CD8-positive, alpha-beta memory T cell (primary cell): ENCODE measurements around the gene FNDC3B. TPM values are rescaled to one million over a fixed set of nuclear protein-coding genes. Genes with fewer than 3 reads are reported as not detected.
A peak's percentile ranks its signal among the peaks of the same experiment; 100 is the strongest.
"Not testable (repeated sequence)": the region's sequence is repeated elsewhere in the genome, so short reads cannot be mapped to it uniquely, and the experiment has no call there.

Experiments
- CTCF ChIA-PET: fragments of 350-600 bp; sonication (Branson Sonifier 250); formaldehyde crosslinking; loops from one replicate; lab custom pipeline; 2021; ENCODE audit warnings: antibody characterized with exemption; lab: Charles Lee
- POLR2A ChIA-PET: fragments of 350-600 bp; sonication (Branson Sonifier 250); formaldehyde crosslinking; loops from one replicate; lab custom pipeline; 2021; ENCODE audit warnings: antibody characterized with exemption; lab: Charles Lee
- DNase-seq, 5 donors: peaks; one replicate each; pipeline versions ENCODE4 v3.0.0 to v3.0.0-alpha.2; 2020 to 2022; ENCODE audit warnings: mixed read lengths in 1 of 5
- H3K27ac ChIP-seq: one replicate; pipeline ENCODE4 v1.7.0; 2013; ENCODE audit warnings: low read depth, mild to moderate bottlenecking, low read length, moderate library complexity
- H3K27me3 ChIP-seq: 2 replicates; pipeline ENCODE4 v1.7.0; 2013; ENCODE audit warnings: low read length, mild to moderate bottlenecking; ENCODE audit not compliant: insufficient read depth, poor library complexity, severe bottlenecking
- H3K36me3 ChIP-seq: 2 replicates; pipeline ENCODE4 v1.7.0; 2013; ENCODE audit warnings: mild to moderate bottlenecking, low read length, moderate library complexity; ENCODE audit not compliant: insufficient read depth
- H3K4me1 ChIP-seq: 2 replicates; pipeline ENCODE4 v1.7.0; 2013; ENCODE audit warnings: mild to moderate bottlenecking, low read length, moderate library complexity; ENCODE audit not compliant: insufficient read depth
- H3K4me3 ChIP-seq: 2 replicates; pipeline ENCODE4 v1.7.0; 2013; ENCODE audit warnings: mild to moderate bottlenecking, low read length
- H3K9me3 ChIP-seq: 2 replicates; pipeline ENCODE4 v1.7.0; 2013; ENCODE audit warnings: mild to moderate bottlenecking, low read length
- H3K27ac Mint-ChIP-seq, 8 donors: one replicate each; pipeline ENCODE4 v1.8.0; 2020 to 2021; ENCODE audit warnings: mixed read lengths in 8 of 8, mild to moderate bottlenecking in 6 of 8, inconsistent platforms in 3 of 8, moderate library complexity in 3 of 8
- H3K27me3 Mint-ChIP-seq, 2 donors: one replicate each; pipeline ENCODE4 v1.8.0; 2020 to 2021; ENCODE audit warnings: mixed read lengths in 2 of 2, mild to moderate bottlenecking in 1 of 2, moderate library complexity in 1 of 2
- H3K36me3 Mint-ChIP-seq, 3 donors: one replicate each; pipeline ENCODE4 v1.8.0; 2020 to 2021; ENCODE audit warnings: mixed read lengths in 3 of 3, inconsistent platforms in 1 of 3, mild to moderate bottlenecking in 1 of 3
- H3K4me1 Mint-ChIP-seq, 3 donors: one replicate each; pipeline ENCODE4 v1.8.0; 2020 to 2021; ENCODE audit warnings: mixed read lengths in 3 of 3, inconsistent platforms in 1 of 3, mild to moderate bottlenecking in 1 of 3
- H3K4me3 Mint-ChIP-seq, 7 donors: one replicate each; pipeline ENCODE4 v1.8.0; 2020 to 2021; ENCODE audit warnings: mixed read lengths in 7 of 7, mild to moderate bottlenecking in 6 of 7, moderate library complexity in 4 of 7, inconsistent platforms in 2 of 7
- H3K9me3 Mint-ChIP-seq, 5 donors: one replicate each; pipeline ENCODE4 v1.8.0; 2020 to 2022; ENCODE audit warnings: mixed read lengths in 5 of 5, mild to moderate bottlenecking in 3 of 5, moderate library complexity in 2 of 5, inconsistent platforms in 1 of 5
- polyA plus RNA-seq: library from polyadenylated mRNA; unstranded; fragments of 300-500 nt; fragmentation: Illumina TruSeq; gene quantifications from one replicate; pipeline ENCODE4 v1.2.3, GENCODE V29; 2021
- total RNA-seq, 2 experiments: library from RNA; stranded (reverse); gene quantifications; one replicate each; pipeline ENCODE4 v1.2.3, GENCODE V29; 2021

FNDC3B gene
- total and polyA plus RNA-seq, 3 experiments from 2014 or later = 8.7 to 18.6 (median 17.4) TPM

DNA sequence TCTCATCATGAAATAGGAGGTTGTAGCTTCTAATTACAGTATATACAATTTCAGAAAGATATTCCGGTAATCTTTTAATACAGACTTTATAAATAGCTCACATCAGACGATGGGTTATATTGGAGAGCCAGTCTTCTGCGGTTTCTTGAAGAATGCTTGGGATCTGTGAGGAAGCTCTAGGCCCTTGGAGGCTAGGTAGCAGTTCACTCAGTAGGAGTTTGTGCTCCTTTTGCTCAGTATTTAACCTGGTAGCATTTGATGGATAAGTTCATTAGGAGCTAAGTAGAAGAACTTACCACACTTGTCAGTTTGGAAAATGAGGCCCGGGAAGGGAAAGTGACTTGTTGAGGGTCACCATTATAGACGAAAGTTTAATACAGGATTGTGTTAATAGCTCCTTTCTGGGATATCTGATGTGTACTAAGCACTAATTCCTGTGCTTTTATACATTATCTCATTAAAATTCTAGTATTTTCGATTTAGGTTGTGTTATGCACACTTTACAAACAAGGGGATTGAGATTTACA lies 2.8 kb downstream of the FNDC3B start:
- Mint-ChIP-seq H3K4me3 (peak overlapping the region in 6 of 7 donors; percentile 85 to 95 (median 86)), H3K9me3 (no peaks in the 10 kb centered on the region), H3K36me3 (peaks cover 0 to 6% (median 0%) of the 10 kb centered on the region in 3 donors), H3K27ac (peak overlapping the region in 5 of 8 donors; percentile 29 to 85 (median 61)), H3K27me3 (no peaks in the 10 kb centered on the region), H3K4me1 (peaks cover 37 to 58% (median 57%) of the 10 kb centered on the region in 3 donors)
- no peaks in the 10 kb centered on the region for H3K27me3 ChIP-seq
- peaks cover 17% of the 10 kb centered on the region for H3K4me1 ChIP-seq
- H3K36me3 ChIP-seq = no peaks in the 10 kb centered on the region
- CTCF ChIA-PET = interaction anchor here (0.6 to 1.4 kb wide), 5 partner anchors 65 to 582 kb away, joined by 3 to 4 read pairs (median 3); no protein-coding TSS in a partner anchor
- POLR2A ChIA-PET = interaction anchor here (0.6 kb wide), 1 partner anchor 63 kb away, joined by 3 read pairs; no protein-coding TSS in a partner anchor
- H3K9me3 ChIP-seq = no peaks in the 10 kb centered on the region
- H3K4me3 ChIP-seq = no peak overlapping the region
- no peak overlapping the region for H3K27ac ChIP-seq
- DNase-seq = no peak

DNA sequence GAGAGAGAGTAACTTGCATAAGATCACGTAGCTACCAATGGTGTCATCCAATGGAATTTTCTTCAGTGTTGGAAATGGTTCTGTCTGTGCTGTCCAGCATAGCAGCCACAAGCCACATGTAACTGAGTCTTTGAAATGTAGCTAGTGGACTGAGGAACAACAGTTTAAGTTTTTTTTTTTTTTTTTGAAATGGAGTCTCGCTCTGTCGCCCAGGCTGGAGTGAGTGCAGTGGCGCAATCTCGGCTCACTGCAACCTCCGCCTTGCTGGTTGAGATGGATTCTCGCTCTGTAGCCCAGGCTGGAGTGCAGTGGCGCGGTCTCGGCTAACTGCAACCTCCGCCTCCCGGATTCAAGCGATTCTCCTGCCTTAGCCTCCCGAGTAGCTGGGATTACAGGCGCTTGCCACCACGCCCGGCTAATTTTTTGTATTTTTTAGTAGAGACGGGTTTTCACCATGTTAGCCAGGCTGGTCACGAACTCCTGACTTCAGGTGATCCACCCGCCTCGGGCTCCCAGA lies 3.3 kb downstream of the FNDC3B start:
- not testable (repeated sequence) for H3K36me3 ChIP-seq, H3K9me3 ChIP-seq, H3K27me3 ChIP-seq, H3K36me3 Mint-ChIP-seq, H3K27me3 Mint-ChIP-seq, H3K4me3 ChIP-seq, H3K27ac ChIP-seq, H3K9me3 Mint-ChIP-seq, DNase-seq
- H3K4me3 Mint-ChIP-seq = peak overlapping the region in 2 of 7 donors; percentile 86 to 90
- CTCF ChIA-PET = interaction anchor here (0.6 to 1.4 kb wide), 3 partner anchors 184 to 299 kb away, joined by 3 to 4 read pairs (median 3); no protein-coding TSS in a partner anchor
- POLR2A ChIA-PET = interaction anchor here (0.6 kb wide), 1 partner anchor 63 kb away, joined by 3 read pairs; no protein-coding TSS in a partner anchor
- peaks cover 37 to 58% (median 57%) of the 10 kb centered on the region in 3 donors for H3K4me1 Mint-ChIP-seq
- peaks cover 17% of the 10 kb centered on the region for H3K4me1 ChIP-seq
- H3K27ac Mint-ChIP-seq = peak overlapping the region in 2 of 8 donors; percentile 21 to 79

DNA sequence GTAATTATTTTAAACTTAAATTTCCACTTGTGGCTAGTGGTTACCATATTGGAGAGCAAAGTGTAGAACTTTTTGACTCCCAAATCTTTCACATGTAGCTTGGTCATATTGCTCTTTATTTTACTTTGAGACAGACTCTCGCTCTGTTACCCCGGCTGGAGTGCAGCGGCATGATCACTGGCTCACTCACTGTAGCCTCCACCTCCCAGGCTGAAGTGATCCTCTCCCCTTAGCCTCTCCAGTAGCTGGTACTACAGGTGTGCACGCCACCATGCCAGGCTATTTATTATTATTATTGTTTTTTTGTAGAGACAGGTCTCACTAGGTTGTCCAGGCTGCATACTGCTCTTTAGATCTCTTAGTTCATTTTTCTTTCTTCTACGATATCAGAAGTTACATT lies 3.9 kb downstream of the FNDC3B start:
- H3K36me3 ChIP-seq = no peaks in the 10 kb centered on the region
- H3K4me1 ChIP-seq = peaks cover 17% of the 10 kb centered on the region
- peaks cover 37 to 58% (median 57%) of the 10 kb centered on the region in 3 donors for H3K4me1 Mint-ChIP-seq
- no peaks in the 10 kb centered on the region for H3K9me3 ChIP-seq
- CTCF ChIA-PET = interaction anchor here (1.2 kb wide), 1 partner anchor 289 kb away, joined by 3 read pairs; no protein-coding TSS in a partner anchor
- no peak for DNase-seq
- H3K27ac Mint-ChIP-seq = peak overlapping the region in 2 of 8 donors; percentile 55 to 76
- no peaks in the 10 kb centered on the region for H3K27me3 ChIP-seq
- H3K36me3 Mint-ChIP-seq = peaks cover 0 to 6% (median 0%) of the 10 kb centered on the region in 3 donors
- H3K27ac ChIP-seq = no peak overlapping the region
- no peaks in the 10 kb centered on the region for H3K27me3 Mint-ChIP-seq
- POLR2A ChIA-PET = no interaction called here
- peak overlapping the region in 4 of 7 donors; percentile 30 to 78 (median 58) for H3K4me3 Mint-ChIP-seq
- H3K9me3 Mint-ChIP-seq = no peaks in the 10 kb centered on the region
- H3K4me3 ChIP-seq = no peak overlapping the region

- Mint-ChIP-seq H3K4me3 (peak overlapping the region in 1 of 7 donors; percentile 77), H3K27me3 (no peaks in the 10 kb centered on the region), H3K36me3 (peaks cover 0 to 6% (median 0%) of the 10 kb centered on the region in 3 donors), H3K27ac (no peak overlapping the region), H3K4me1 (peaks cover 36 to 55% (median 55%) of the 10 kb centered on the region in 3 donors), H3K9me3 (no peaks in the 10 kb centered on the region)
- peaks cover 13% of the 10 kb centered on the region for H3K4me1 ChIP-seq
- no peak overlapping the region for H3K4me3 ChIP-seq
- ChIA-PET POLR2A (no interaction called here), CTCF (interaction anchor here (1.2 kb wide), 1 partner anchor 289 kb away, joined by 3 read pairs; no protein-coding TSS in a partner anchor)
- DNase-seq = no peak
- no peaks in the 10 kb centered on the region for H3K36me3 ChIP-seq
- no peaks in the 10 kb centered on the region for H3K27me3 ChIP-seq
- H3K9me3 ChIP-seq = no peaks in the 10 kb centered on the region
- no peak overlapping the region for H3K27ac ChIP-seq
Observed at GRCh38 chr3:172043766-172044165, 4.4 kb downstream of the FNDC3B start.

DNA sequence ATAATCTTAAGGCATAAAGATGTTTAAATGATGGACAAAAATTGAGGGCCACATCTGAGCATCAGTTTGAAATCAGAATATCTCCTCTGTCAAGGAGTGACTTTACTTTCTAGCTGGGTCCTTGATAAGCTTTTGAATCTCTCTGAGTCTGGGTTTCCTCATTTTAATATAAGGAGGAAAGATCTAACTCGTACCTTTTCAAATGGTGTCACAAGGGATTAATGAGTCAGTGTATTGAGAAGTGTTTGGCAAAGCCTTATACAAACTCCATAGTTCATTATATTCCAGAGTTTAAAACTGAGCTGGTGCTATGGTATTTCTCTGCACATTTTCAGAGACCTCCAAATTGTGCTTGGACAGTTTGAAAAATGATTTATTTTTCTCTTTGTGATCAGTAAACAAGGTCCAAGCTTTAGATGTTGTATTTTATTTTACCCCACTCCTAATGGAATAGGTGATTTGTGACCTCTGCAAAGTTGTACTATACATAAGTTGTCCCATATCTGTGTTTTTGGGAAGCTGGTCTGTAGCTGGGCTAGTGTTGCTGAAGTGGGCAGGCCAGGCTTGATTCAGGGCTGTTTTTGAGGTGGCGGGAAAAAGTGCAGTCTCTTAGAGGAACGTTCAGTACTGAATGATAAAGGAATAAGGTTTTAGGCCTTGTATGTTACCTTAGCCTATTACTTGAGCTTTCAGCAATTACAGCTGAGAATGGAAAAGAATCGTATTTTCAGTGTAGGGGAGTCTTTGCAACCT lies 5.6 kb downstream of the FNDC3B start:
- Mint-ChIP-seq H3K9me3 (no peaks in the 10 kb centered on the region), H3K27me3 (no peaks in the 10 kb centered on the region), H3K4me1 (peaks cover 29 to 48% (median 47%) of the 10 kb centered on the region in 3 donors), H3K27ac (peak overlapping the region in 5 of 8 donors; percentile 1 to 61 (median 14)), H3K4me3 (peak overlapping the region in 2 of 7 donors; percentile 6 to 77), H3K36me3 (peaks cover 2 to 6% (median 3%) of the 10 kb centered on the region in 3 donors)
- Histone ChIP-seq H3K4me1 (peaks cover 8% of the 10 kb centered on the region), H3K27me3 (no peaks in the 10 kb centered on the region), H3K9me3 (no peaks in the 10 kb centered on the region), H3K4me3 (no peak overlapping the region), H3K36me3 (no peaks in the 10 kb centered on the region), H3K27ac (no peak overlapping the region)
- ChIA-PET CTCF (interaction anchor here (1.4 to 3.2 kb wide), 3 partner anchors 10 to 297 kb away, joined by 3 to 9 read pairs (median 5); no protein-coding TSS in a partner anchor), POLR2A (no interaction called here)
- DNase-seq = no peak

DNA sequence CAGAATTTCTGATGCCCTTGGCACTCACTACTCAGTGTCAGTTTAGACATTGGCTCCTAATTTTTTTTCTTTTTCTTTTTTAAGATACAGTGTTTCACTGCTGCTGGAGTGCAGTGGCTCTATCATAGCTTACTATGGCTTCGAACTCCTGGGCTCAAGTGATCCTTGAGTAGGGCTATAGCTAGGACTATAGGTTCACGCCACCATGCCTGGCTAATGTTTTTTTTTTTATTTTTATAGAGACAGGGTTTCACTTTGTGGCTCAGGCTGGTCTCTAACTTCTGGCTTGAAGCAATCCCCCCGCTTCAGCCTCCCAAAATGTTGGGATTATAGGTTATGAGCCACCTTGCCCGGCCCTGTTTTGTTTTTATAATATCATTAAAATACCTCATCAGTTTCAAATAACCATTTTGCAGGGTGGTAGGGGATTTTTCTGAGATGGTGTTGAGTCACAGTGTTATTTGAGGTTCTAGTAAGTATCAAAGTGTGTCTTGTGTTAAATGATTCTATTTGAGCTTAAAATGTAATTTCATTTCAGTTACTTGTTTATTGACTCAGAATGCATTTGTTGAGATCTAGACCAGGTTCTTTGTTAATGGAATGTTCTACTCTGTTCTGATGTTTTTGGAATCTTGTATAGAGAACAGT lies 7.0 kb downstream of the FNDC3B start:
- Histone ChIP-seq H3K9me3 (no peaks in the 10 kb centered on the region), H3K27ac (no peak overlapping the region), H3K27me3 (no peaks in the 10 kb centered on the region), H3K4me3 (no peak overlapping the region), H3K4me1 (peaks cover 2% of the 10 kb centered on the region), H3K36me3 (no peaks in the 10 kb centered on the region)
- no peak for DNase-seq
- Mint-ChIP-seq H3K9me3 (no peaks in the 10 kb centered on the region), H3K36me3 (peaks cover 5 to 9% (median 9%) of the 10 kb centered on the region in 3 donors), H3K4me3 (no peak overlapping the region), H3K4me1 (peaks cover 24 to 42% (median 41%) of the 10 kb centered on the region in 3 donors), H3K27me3 (no peaks in the 10 kb centered on the region), H3K27ac (peak overlapping the region in 3 of 8 donors; percentile 4 to 36 (median 10))
- ChIA-PET CTCF (interaction anchor here (1.6 to 3.2 kb wide), 2 partner anchors 286 to 295 kb away, joined by 3 to 9 read pairs; no protein-coding TSS in a partner anchor), POLR2A (no interaction called here)

GRCh38 chr3:172047567-172048115 lies 8.3 kb downstream of the FNDC3B start:
- DNase-seq = no peak
- Histone ChIP-seq H3K9me3 (no peaks in the 10 kb centered on the region), H3K4me1 (no peaks in the 10 kb centered on the region), H3K27me3 (no peaks in the 10 kb centered on the region), H3K4me3 (no peak overlapping the region), H3K27ac (no peak overlapping the region), H3K36me3 (no peaks in the 10 kb centered on the region)
- ChIA-PET CTCF (interaction anchor here (3.2 kb wide), 1 partner anchor 285 kb away, joined by 9 read pairs; no protein-coding TSS in a partner anchor), POLR2A (no interaction called here)
- Mint-ChIP-seq H3K4me3 (no peak overlapping the region), H3K27me3 (no peaks in the 10 kb centered on the region), H3K4me1 (peaks cover 13 to 33% (median 30%) of the 10 kb centered on the region in 3 donors), H3K9me3 (no peaks in the 10 kb centered on the region), H3K27ac (peak overlapping the region in 1 of 8 donors; percentile 3), H3K36me3 (peaks cover 9 to 13% (median 12%) of the 10 kb centered on the region in 3 donors)
